WTC11 (cell line): ENCODE results near the gene PRR15.

Source experiments
- CBFB ChIP-seq: sonication (generic); formaldehyde crosslinking; IDR thresholded peaks from 2 replicates; pipeline ENCODE4 v1.8.1; 2022; ENCODE audit warnings: mild to moderate bottlenecking, low read depth, missing genetic modification reagents
- IRF2 ChIP-seq: sonication (generic); formaldehyde crosslinking; IDR thresholded peaks from 2 replicates; pipeline ENCODE4 v1.8.0; 2022; ENCODE audit warnings: low read depth, missing genetic modification reagents, borderline replicate concordance
- NFYB ChIP-seq: sonication (generic); formaldehyde crosslinking; conservative IDR thresholded peaks from 2 replicates; pipeline ENCODE4 v1.8.0; 2022; ENCODE audit warnings: low read depth, missing genetic modification reagents
- ZNF219 ChIP-seq: sonication (generic); formaldehyde crosslinking; IDR thresholded peaks from 2 replicates; pipeline ENCODE4 v1.8.0; 2023; ENCODE audit warnings: missing genetic modification reagents, mild to moderate bottlenecking, borderline replicate concordance
- TF ChIP-seq, protein P1 (sequence below): sonication (generic); formaldehyde crosslinking; IDR thresholded peaks from 2 replicates; pipeline ENCODE4 v1.8.0; 2022; ENCODE audit warnings: mild to moderate bottlenecking, missing genetic modification reagents
- TF ChIP-seq, protein P2 (sequence below): sonication (generic); formaldehyde crosslinking; IDR thresholded peaks from 2 replicates; pipeline ENCODE4 v1.8.1; 2022; ENCODE audit warnings: missing genetic modification reagents, borderline replicate concordance
- TF ChIP-seq, protein P3 (sequence below): fragments of 200-600 bp; IDR thresholded peaks from 2 replicates; pipeline ENCODE4 v1.8.0; 2022; ENCODE audit warnings: antibody characterized with exemption
- TF ChIP-seq, protein P4 (sequence below): sonication (generic); formaldehyde crosslinking; conservative IDR thresholded peaks from 2 replicates; pipeline ENCODE4 v1.8.1; 2023; ENCODE audit warnings: mild to moderate bottlenecking, low read depth, missing genetic modification reagents, moderate library complexity
- TF ChIP-seq, protein P5 (sequence below): sonication (generic); formaldehyde crosslinking; IDR thresholded peaks from 2 replicates; pipeline ENCODE4 v1.8.0; 2022; ENCODE audit warnings: mild to moderate bottlenecking, missing genetic modification reagents
- TF ChIP-seq, protein P6 (sequence below): sonication (generic); formaldehyde crosslinking; IDR thresholded peaks from 2 replicates; pipeline ENCODE4 v1.8.0; 2022; ENCODE audit warnings: missing genetic modification reagents

DNA sequence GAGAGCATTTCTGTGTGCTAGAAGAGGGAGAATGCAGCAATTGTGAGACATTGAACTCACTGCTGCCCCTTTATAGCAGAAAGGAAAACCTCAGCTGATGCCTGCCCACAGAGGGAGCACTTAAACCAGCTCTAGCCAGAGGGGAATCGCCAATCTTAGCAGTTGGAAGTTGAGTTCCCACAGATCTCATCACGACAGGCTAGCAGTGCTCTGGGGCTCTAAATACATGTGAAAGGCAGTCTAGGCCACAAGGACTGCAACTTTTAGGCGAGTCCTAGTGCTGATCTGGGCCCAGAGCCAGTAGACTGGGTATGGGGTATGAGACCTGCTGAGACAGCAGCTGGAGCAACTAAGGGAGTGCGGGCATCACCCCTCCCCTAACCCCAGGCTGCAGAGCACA, 25.2 kb upstream of the PRR15 start:
- TF ChIP-seq, protein P1, sequence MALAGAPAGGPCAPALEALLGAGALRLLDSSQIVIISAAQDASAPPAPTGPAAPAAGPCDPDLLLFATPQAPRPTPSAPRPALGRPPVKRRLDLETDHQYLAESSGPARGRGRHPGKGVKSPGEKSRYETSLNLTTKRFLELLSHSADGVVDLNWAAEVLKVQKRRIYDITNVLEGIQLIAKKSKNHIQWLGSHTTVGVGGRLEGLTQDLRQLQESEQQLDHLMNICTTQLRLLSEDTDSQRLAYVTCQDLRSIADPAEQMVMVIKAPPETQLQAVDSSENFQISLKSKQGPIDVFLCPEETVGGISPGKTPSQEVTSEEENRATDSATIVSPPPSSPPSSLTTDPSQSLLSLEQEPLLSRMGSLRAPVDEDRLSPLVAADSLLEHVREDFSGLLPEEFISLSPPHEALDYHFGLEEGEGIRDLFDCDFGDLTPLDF (CRISPR knock-in tag) = no peak
- TF ChIP-seq, protein P2, sequence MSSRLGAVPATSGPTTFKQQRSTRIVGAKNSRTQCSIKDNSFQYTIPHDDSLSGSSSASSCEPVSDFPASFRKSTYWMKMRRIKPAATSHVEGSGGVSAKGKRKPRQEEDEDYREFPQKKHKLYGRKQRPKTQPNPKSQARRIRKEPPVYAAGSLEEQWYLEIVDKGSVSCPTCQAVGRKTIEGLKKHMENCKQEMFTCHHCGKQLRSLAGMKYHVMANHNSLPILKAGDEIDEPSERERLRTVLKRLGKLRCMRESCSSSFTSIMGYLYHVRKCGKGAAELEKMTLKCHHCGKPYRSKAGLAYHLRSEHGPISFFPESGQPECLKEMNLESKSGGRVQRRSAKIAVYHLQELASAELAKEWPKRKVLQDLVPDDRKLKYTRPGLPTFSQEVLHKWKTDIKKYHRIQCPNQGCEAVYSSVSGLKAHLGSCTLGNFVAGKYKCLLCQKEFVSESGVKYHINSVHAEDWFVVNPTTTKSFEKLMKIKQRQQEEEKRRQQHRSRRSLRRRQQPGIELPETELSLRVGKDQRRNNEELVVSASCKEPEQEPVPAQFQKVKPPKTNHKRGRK (CRISPR knock-in tag) = no peak
- TF ChIP-seq CBFB (CRISPR knock-in tag) (no peak), NFYB (no peak), IRF2 (no peak), ZNF219 (CRISPR knock-in tag) (no peak)
- TF ChIP-seq, protein P3, sequence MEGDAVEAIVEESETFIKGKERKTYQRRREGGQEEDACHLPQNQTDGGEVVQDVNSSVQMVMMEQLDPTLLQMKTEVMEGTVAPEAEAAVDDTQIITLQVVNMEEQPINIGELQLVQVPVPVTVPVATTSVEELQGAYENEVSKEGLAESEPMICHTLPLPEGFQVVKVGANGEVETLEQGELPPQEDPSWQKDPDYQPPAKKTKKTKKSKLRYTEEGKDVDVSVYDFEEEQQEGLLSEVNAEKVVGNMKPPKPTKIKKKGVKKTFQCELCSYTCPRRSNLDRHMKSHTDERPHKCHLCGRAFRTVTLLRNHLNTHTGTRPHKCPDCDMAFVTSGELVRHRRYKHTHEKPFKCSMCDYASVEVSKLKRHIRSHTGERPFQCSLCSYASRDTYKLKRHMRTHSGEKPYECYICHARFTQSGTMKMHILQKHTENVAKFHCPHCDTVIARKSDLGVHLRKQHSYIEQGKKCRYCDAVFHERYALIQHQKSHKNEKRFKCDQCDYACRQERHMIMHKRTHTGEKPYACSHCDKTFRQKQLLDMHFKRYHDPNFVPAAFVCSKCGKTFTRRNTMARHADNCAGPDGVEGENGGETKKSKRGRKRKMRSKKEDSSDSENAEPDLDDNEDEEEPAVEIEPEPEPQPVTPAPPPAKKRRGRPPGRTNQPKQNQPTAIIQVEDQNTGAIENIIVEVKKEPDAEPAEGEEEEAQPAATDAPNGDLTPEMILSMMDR = no peak
- TF ChIP-seq, protein P4, sequence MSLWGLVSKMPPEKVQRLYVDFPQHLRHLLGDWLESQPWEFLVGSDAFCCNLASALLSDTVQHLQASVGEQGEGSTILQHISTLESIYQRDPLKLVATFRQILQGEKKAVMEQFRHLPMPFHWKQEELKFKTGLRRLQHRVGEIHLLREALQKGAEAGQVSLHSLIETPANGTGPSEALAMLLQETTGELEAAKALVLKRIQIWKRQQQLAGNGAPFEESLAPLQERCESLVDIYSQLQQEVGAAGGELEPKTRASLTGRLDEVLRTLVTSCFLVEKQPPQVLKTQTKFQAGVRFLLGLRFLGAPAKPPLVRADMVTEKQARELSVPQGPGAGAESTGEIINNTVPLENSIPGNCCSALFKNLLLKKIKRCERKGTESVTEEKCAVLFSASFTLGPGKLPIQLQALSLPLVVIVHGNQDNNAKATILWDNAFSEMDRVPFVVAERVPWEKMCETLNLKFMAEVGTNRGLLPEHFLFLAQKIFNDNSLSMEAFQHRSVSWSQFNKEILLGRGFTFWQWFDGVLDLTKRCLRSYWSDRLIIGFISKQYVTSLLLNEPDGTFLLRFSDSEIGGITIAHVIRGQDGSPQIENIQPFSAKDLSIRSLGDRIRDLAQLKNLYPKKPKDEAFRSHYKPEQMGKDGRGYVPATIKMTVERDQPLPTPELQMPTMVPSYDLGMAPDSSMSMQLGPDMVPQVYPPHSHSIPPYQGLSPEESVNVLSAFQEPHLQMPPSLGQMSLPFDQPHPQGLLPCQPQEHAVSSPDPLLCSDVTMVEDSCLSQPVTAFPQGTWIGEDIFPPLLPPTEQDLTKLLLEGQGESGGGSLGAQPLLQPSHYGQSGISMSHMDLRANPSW = no peak
- TF ChIP-seq, protein P5, sequence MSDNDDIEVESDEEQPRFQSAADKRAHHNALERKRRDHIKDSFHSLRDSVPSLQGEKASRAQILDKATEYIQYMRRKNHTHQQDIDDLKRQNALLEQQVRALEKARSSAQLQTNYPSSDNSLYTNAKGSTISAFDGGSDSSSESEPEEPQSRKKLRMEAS = no peak
- TF ChIP-seq, protein P6, sequence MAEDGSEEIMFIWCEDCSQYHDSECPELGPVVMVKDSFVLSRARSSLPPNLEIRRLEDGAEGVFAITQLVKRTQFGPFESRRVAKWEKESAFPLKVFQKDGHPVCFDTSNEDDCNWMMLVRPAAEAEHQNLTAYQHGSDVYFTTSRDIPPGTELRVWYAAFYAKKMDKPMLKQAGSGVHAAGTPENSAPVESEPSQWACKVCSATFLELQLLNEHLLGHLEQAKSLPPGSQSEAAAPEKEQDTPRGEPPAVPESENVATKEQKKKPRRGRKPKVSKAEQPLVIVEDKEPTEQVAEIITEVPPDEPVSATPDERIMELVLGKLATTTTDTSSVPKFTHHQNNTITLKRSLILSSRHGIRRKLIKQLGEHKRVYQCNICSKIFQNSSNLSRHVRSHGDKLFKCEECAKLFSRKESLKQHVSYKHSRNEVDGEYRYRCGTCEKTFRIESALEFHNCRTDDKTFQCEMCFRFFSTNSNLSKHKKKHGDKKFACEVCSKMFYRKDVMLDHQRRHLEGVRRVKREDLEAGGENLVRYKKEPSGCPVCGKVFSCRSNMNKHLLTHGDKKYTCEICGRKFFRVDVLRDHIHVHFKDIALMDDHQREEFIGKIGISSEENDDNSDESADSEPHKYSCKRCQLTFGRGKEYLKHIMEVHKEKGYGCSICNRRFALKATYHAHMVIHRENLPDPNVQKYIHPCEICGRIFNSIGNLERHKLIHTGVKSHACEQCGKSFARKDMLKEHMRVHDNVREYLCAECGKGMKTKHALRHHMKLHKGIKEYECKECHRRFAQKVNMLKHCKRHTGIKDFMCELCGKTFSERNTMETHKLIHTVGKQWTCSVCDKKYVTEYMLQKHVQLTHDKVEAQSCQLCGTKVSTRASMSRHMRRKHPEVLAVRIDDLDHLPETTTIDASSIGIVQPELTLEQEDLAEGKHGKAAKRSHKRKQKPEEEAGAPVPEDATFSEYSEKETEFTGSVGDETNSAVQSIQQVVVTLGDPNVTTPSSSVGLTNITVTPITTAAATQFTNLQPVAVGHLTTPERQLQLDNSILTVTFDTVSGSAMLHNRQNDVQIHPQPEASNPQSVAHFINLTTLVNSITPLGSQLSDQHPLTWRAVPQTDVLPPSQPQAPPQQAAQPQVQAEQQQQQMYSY (CRISPR knock-in tag) = no peak
